GM19452 (cell line): ENCODE results near the gene PBX4.

Experiments
- ATAC-seq: cut with Tn5 transposase; IDR thresholded peaks from one replicate; pipeline ENCODE4 v1.9.1; 2021; ENCODE audit not compliant: unreplicated experiment

PBX4 gene

DNA sequence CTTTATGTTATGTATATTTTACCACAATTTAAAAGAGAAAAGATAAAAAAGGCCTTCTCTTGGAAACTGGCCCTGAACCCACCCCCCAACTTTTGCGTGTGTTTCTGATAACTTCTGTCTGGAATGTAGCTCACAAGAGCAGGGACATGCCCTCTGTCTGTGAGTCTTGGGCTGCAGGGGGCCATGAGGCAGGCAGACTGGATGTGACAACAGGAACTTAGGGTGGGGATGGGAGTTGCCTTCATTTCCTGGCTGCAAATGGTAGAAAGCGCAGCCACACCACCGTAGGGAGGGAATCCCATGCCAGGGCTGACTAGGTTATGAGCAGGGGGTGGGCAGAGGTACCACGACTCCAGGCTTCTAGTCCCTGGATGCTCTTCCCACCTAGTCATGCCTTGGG, 58.6 kb downstream of the PBX4 start:
- ATAC-seq = no peak

GRCh38 chr19:19558636-19559035, 59.9 kb downstream of the PBX4 start:
- ATAC-seq = no peak

- no peak for ATAC-seq
These were observed 60.4 kb downstream of the PBX4 start for GRCh38 chr19:19558055-19558454.

DNA sequence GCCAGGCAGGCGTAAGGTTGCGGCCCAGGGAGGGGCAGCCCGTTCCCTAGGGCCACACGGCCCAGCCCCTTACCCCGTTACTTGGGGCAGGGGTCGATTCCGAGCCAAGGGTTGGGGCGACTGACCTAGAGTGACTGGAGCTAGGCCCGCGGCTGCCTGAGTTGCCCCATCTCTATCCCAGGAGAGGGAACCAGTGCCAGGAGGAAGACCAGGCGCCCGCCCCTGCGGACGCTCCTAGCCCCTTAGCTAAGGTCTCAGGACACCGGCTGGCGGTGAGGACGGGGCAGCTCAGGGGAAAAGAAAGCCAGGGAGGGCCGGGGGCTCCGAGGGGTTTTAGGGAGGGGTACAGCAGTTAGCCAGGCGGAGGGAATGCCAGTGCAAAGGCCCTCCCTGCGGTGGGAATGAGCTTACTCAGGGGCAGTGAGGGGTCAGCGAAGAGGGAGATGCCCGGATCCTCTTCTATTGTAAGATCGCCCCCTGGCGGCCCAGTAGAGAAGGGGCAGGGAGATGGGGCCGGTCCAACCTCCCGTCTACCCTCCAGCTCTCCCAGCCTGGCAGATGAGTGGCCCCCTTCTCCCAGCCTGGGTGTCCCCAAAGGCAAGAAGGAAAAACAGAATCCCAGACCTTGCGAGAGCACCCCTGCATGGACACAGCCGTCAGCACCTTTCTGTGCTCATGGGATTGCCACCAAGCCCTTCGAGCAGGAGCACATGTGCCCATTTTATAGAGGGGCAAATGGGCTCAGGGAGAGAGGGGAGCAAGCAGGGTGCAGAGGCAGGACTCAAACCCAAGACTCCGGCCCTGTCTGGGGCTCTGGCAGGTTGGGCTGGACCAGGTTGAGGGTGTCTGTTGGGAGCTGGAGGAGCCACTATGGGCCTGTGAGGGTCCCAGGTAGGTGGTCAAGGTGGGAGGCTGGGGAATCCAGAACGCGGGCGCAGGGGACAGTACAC, 64.1 kb downstream of the PBX4 start:
- ATAC-seq = no peak

GRCh38 chr19:19553670-19554069, 64.8 kb downstream of the PBX4 start:
- ATAC-seq = no peak

DNA sequence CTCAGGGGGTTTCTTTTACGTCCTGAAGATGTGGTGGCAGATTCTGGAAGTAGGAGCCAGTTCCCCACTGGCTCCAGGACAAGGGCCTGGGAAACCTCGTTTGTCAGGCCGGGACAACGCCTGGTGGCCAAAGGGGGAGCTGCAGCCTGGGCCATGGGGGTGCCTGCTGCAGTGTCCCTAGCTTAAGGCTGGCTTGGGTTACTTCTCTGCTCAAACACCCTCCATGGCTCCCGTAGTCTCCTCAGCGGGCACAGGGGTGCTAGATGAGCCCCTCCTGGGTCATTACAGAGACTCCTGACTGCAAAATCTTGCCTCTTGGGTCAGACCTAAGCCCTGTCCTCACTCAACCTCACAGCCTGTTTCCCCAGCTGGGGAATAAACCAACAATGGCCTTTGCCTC, 65.7 kb downstream of the PBX4 start:
- no peak for ATAC-seq

DNA sequence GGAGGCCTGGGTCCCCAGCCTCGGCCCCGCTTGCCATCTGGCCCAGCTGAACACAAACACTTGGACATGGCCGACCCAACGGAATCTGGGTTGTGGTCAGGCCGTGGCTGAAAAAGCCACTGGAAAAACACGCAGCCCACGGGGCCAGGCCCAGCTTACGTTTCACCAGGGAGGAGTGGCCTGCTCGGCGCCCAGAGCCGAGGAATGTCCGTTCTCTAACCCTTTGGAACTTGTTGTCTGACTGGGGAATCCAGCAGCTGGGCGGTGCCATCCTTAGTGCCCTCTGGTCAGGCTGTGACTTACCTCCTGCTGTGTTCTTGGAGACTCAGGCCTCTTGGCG, 66.7 kb downstream of the PBX4 start:
- ATAC-seq = no peak

- ATAC-seq = no peak
These were observed 67.3 kb downstream of the PBX4 start for GRCh38 chr19:19550972-19551852.

GRCh38 chr19:19550485-19550929, 68.0 kb downstream of the PBX4 start:
- ATAC-seq = no peak

DNA sequence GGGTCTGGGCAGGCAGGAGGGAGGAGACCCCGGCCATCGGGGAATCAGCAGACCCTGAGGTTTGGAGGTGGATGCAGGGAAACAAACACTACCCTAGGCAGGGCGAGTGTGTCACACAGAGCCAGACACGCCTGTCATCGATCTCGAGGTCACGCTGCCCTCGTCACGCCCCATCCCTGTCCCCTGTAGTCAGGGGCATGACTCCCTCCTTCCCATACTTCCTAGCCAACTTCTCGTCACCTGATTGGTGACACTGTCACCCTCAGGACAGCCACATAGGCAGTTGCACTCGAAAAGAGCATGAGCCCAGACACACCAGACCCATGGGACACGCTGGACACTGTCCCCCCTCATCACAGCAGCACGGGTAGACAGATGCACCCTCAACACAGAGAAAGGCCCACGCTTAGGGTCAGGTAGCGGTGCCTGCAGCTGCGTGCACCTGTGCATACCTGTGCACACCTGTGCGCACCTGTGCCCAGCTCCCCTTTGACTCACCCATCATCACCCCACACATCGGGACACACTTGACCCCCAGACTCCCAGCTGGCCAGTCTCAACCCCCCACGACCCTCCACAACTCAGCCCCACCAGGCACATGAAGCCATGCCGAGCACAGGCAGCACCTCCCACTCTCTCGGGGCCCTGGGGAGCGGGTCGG, 68.6 kb downstream of the PBX4 start:
- no peak for ATAC-seq

DNA sequence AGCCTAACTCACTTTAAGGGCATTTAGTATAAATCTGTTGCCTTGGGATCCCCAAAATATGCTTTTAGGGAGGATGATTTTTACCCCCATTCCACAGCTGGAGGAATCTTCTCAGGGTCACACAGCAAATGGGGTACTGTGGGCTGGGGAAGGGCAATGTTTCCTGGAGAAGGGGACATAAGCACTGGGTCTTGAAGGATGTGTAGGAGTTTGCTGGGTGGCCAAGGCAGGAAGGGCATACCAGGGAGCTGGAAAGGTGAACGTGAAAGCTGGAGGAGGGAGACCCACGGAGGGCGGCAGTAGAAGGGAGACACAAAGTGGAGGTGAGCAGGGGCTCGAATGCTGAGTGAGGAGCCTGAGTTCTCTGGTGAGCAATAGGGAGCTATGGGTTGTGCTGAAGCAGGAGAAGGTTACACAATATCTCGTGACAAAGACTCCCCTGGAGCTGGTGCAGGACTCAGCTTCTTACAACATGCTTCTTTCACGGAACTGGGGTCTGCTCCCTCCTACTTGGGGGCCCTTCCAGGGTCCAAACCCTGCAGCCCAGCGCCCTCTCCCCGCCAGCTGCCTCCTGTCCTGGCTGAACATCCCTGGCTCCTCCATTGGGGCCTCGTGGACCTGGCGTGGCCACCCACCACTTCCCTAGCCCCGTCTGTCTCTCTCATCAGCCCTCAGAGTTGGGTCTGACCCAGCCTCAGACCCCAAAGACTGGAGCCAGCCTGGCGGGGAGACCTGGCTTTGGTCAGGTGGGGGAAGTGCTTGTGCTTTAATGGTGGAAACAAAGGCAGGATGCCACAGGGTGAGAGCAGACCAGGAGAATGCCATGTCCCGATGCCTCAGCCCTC, 69.3 kb downstream of the PBX4 start:
- no peak for ATAC-seq

DNA sequence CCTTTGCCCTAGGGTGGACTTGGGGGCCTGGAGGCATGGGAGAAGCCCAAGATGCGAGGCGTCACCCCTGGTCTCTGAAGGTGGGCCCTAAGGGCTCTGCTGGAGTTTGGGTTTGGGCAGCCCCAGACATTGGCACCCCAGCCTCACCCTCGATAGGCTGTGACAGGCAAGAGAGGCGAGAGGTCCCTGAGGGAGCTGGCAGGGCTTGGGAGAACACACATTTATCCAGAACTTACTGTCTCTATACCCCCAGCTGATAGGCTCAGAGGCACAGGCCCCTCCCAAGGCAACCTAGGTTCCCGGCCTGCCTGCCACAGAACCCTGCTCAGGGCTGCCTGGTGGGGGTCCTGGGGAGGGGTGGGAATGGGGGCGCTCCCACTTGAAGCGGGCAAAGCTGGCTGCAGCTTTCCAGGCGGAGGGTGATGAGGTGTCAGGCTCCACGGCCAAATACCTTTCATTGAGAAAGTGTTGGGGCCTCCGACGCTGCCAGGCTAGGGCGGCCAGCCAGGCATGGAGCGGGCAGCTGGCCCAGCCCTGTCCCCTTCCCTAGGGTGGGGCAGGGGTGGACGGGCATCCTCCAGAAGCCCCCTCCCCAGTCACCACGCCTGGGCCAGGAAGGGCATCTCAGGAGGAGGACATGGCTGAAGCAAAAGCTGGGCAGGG, 70.7 kb downstream of the PBX4 start:
- ATAC-seq = no peak

GRCh38 chr19:19546751-19547162, 71.7 kb downstream of the PBX4 start:
- ATAC-seq = no peak

DNA sequence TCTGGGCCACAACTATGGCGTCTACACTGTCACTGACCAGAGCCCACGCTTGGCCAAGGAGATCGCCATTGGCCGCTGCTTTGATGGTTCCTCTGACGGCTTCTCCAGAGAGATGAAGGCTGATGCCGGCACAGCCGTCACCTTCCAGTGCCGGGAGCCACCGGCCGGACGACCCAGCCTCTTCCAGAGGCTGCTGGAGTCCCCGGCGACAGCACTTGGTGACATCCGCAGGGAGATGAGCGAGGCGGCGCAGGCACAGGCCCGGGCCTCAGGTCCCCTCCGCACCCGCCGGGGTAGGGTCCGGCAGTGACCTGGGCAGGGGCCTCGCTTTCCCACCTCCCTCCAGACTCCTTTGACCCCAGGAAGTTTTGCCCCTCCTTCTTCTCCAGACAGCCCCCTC, 72.8 kb downstream of the PBX4 start:
- no peak for ATAC-seq

DNA sequence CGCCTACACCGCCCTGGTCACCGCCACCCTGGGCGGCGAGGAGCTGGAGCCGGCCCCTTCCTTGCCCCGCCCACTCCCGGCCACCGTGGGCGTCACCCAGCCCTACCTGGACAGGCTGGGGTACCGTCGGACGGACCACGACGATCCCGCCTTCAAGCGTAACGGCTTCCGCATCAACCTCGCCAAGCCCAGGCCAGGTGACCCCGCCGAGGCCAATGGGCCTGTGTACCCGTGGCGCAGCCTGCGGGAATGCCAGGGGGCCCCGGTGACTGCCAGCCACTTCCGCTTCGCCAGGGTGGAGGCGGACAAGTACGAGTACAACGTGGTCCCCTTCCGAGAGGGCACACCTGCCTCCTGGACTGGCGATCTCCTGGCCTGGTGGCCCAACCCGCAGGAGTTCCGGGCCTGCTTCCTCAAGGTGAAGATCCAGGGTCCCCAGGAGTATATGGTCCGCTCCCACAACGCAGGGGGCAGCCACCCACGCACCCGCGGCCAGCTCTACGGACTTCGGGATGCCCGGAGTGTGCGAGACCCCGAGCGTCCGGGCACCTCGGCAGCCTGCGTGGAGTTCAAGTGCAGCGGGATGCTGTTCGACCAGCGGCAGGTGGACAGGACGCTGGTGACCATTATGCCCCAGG, 73.4 kb downstream of the PBX4 start:
- no peak for ATAC-seq

DNA sequence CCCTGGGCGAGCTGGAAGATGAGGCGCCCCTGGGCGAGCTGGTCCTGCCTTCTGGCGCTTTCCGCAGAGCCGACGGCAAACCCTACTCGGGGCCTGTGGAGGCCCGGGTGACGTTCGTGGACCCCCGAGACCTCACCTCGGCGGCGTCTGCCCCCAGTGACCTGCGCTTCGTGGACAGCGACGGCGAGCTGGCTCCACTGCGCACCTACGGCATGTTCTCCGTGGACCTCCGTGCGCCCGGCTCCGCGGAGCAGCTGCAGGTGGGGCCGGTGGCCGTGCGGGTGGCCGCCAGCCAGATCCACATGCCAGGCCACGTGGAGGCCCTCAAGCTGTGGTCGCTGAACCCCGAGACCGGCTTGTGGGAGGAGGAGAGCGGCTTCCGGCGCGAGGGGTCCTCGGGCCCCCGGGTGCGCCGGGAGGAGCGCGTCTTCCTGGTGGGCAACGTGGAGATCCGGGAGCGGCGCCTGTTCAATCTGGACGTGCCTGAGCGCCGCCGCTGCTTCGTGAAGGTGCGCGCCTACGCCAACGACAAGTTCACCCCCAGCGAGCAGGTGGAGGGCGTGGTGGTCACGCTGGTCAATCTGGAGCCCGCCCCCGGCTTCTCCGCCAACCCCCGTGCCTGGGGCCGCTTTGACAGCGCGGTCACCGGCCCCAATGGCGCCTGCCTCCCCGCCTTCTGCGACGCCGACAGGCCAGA, 74.1 kb downstream of the PBX4 start:
- no peak for ATAC-seq

- ATAC-seq = no peak
These were observed 74.8 kb downstream of the PBX4 start for GRCh38 chr19:19543640-19544039.

DNA sequence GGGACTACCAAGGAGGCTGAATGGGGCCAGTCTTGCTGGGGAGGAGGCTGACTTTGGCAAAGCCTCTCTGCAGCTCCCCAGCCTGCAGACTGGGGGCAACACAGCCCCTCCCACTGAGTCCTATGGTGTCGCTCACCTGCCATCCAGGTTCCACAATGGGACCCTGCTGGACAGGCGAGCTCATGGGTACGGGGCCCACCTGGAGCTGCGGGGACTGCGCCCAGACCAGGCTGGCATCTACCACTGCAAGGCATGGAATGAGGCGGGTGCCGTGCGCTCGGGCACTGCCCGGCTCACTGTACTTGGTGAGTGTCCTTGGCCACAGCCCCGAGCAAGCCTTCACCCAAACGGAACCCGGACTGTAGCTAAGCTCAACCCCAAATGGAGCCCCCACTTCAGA, 75.4 kb downstream of the PBX4 start:
- no peak for ATAC-seq

DNA sequence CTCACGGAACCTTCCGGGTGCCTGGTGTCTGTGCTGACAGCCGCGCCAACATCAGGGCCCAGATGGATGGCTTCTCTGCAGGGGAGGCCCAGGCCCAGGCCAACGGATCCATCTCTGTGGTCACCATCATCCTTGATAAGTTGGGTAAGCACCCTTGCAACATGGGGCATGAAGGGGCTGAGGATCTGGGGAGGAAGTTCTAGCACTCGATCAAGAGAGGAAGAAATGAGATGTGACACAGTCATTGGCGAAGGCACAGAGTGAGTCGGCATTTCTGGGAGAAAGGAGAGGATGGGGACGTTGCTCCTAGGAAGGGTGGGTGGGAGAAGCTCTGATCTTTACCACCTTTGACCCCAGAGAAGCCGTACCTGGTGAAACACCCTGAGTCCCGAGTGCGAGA, 76.0 kb downstream of the PBX4 start:
- no peak for ATAC-seq
